H1 (cell line): ENCODE data around the gene KANTR. TPM values are rescaled to one million over a fixed set of nuclear protein-coding genes. Genes with fewer than 3 reads are reported as not detected.

ENCODE experiments used
- CTCF ChIA-PET: fragments of 300-600 bp; sonication (Branson Sonifier 250); formaldehyde crosslinking; loops from one replicate; lab custom pipeline; 2021; ENCODE audit not compliant: partially characterized antibody; lab: Charles Lee
- POLR2A ChIA-PET: fragments of 300-600 bp; sonication (Branson Sonifier 250); formaldehyde crosslinking; loops from one replicate; lab custom pipeline; 2021; ENCODE audit warnings: inconsistent platforms; ENCODE audit not compliant: partially characterized antibody; lab: Charles Lee
- DNase-seq, 2 experiments: peaks; one replicate each; pipeline versions ENCODE4 v3.0.0 to v3.0.0-alpha.2; 2010 to 2022; ENCODE audit warnings: low spot score in 2 of 2, low read depth in 1 of 2, mixed read lengths in 1 of 2
- FAIRE-seq: peaks from 2 replicates; lab custom pipeline; 2011; peaks lifted over from hg19 to GRCh38; lab: Jason Lieb, UNC
- H2AFZ ChIP-seq: 2 replicates; pipeline ENCODE4 v1.8.1; 2012; ENCODE audit warnings: low read length, inconsistent platforms
- H2AK5ac ChIP-seq: 2 replicates; pipeline ENCODE4 v1.6.1; 2013; ENCODE audit warnings: low read depth, low read length
- H2BK120ac ChIP-seq: replicated peaks from 2 replicates; pipeline ENCODE3; 2013; ENCODE audit warnings: low read depth, low read length, inconsistent platforms
- H2BK12ac ChIP-seq: 2 replicates; pipeline ENCODE4 v1.6.1; 2013; ENCODE audit warnings: low read depth, low read length
- H2BK15ac ChIP-seq: 2 replicates; pipeline ENCODE4 v1.6.1; 2013; ENCODE audit warnings: low read length
- H2BK20ac ChIP-seq: 2 replicates; pipeline ENCODE4 v1.6.1; 2013; ENCODE audit warnings: low read length
- H2BK5ac ChIP-seq: 2 replicates; pipeline ENCODE4 v1.6.1; 2013; ENCODE audit warnings: low read depth, low read length
- H3K14ac ChIP-seq: 2 replicates; pipeline ENCODE4 v1.6.1; 2013; ENCODE audit warnings: inconsistent platforms; ENCODE audit not compliant: insufficient read length
- H3K18ac ChIP-seq: 2 replicates; pipeline ENCODE4 v1.6.1; 2013; ENCODE audit warnings: low read length; ENCODE audit errors: extremely low read depth
- H3K23ac ChIP-seq: 2 replicates; pipeline ENCODE4 v1.6.1; 2013; ENCODE audit warnings: inconsistent platforms; ENCODE audit not compliant: insufficient read length
- H3K23me2 ChIP-seq: 2 replicates; pipeline ENCODE4 v1.6.1; 2013; ENCODE audit warnings: low read depth, low read length
- H3K27ac ChIP-seq: 2 replicates; pipeline ENCODE4 v1.6.1; 2011; ENCODE audit warnings: low read depth, low read length, inconsistent platforms
- H3K27me3 ChIP-seq, 4 experiments: replicated peaks in 1 of 4; 1 replicate in 1 of 4; 2 replicates in 3 of 4; pipeline versions ENCODE4 v1.6.1 to v1.8.1; 2011 to 2013; ENCODE audit warnings: low read length in 3 of 4, mild to moderate bottlenecking in 3 of 4, inconsistent platforms in 2 of 4, mixed read lengths in 2 of 4, moderate library complexity in 1 of 4; ENCODE audit not compliant: control insufficient read depth in 3 of 4, insufficient read depth in 3 of 4; ENCODE audit errors: extremely low read depth in 1 of 4
- H3K36me3 ChIP-seq, 4 experiments: 2 replicates each; pipeline versions ENCODE4 v1.6.1 to v1.8.1; 2011 to 2013; ENCODE audit warnings: mild to moderate bottlenecking in 4 of 4, low read length in 3 of 4, moderate library complexity in 2 of 4, control low read depth in 1 of 4, inconsistent platforms in 1 of 4; ENCODE audit not compliant: insufficient read depth in 4 of 4, control insufficient read depth in 2 of 4
- H3K4ac ChIP-seq: replicated peaks from 2 replicates; pipeline ENCODE3; 2013; ENCODE audit warnings: low read length, low read depth, mixed read lengths, inconsistent platforms; ENCODE audit not compliant: insufficient read length
- H3K4me1 ChIP-seq, 4 experiments: replicated peaks in 1 of 4; 1 replicate in 1 of 4; 2 replicates in 3 of 4; pipeline versions ENCODE4 v1.6.1 to v1.8.1; 2011 to 2013; ENCODE audit warnings: low read length in 3 of 4, inconsistent platforms in 2 of 4, mixed read lengths in 1 of 4; ENCODE audit not compliant: insufficient read depth in 4 of 4, control insufficient read depth in 3 of 4
- H3K4me2 ChIP-seq, 2 experiments: 2 replicates each; pipeline versions ENCODE4 v1.6.1 to v1.8.1; 2011 to 2013; ENCODE audit warnings: low read depth in 2 of 2, low read length in 2 of 2, control low read depth in 1 of 2, inconsistent platforms in 1 of 2, mild to moderate bottlenecking in 1 of 2; ENCODE audit not compliant: insufficient read depth in 1 of 2
- H3K4me3 ChIP-seq, 4 experiments: fragments of 200-600, 300-600 bp in 1 of 4; sonication (generic), shearing (Covaris generic), sonication (Bioruptor Twin) in 1 of 4; 2 replicates each; pipeline versions ENCODE4 v1.5.1 to v1.8.1; 2011 to 2016; ENCODE audit warnings: low read length in 4 of 4, low read depth in 3 of 4, control low read depth in 2 of 4, inconsistent platforms in 2 of 4, mild to moderate bottlenecking in 2 of 4, mixed read lengths in 1 of 4, moderate library complexity in 1 of 4; ENCODE audit not compliant: insufficient read depth in 2 of 4; ENCODE audit errors: extremely low read depth in 1 of 4
- H3K56ac ChIP-seq: replicated peaks from 2 replicates; pipeline ENCODE3; 2013; ENCODE audit warnings: low read depth, mild to moderate bottlenecking, mixed read lengths, low read length, inconsistent platforms; ENCODE audit not compliant: insufficient read length
- H3K79me1 ChIP-seq: 2 replicates; pipeline ENCODE4 v1.6.1; 2013; ENCODE audit warnings: low read depth, low read length, control low read depth
- H3K79me2 ChIP-seq, 2 experiments: 2 replicates each; pipeline versions ENCODE4 v1.6.1 to v1.8.1; 2012 to 2013; ENCODE audit warnings: low read length in 2 of 2, mild to moderate bottlenecking in 2 of 2, inconsistent platforms in 1 of 2; ENCODE audit not compliant: insufficient read depth in 2 of 2, control insufficient read depth in 1 of 2
- H3K9ac ChIP-seq, 4 experiments: replicated peaks in 1 of 4; 1 replicate in 1 of 4; 2 replicates in 3 of 4; pipeline versions ENCODE4 v1.6.1 to v1.8.1; 2011 to 2013; ENCODE audit warnings: low read depth in 3 of 4, low read length in 3 of 4, control low read depth in 2 of 4, mild to moderate bottlenecking in 2 of 4, moderate library complexity in 2 of 4, inconsistent platforms in 1 of 4; ENCODE audit errors: extremely low read depth in 1 of 4
- H3K9me3 ChIP-seq, 2 experiments: 2 replicates each; pipeline versions ENCODE4 v1.6.1 to v1.8.1; 2012 to 2013; ENCODE audit warnings: mild to moderate bottlenecking in 2 of 2, moderate library complexity in 2 of 2, control low read depth in 1 of 2, inconsistent platforms in 1 of 2, low read depth in 1 of 2, low read length in 1 of 2, mixed read lengths in 1 of 2; ENCODE audit not compliant: insufficient read depth in 2 of 2
- H4K20me1 ChIP-seq, 2 experiments: replicated peaks in 1 of 2; 2 replicates each; pipeline versions ENCODE3 to v1.8.1; 2011 to 2013; ENCODE audit warnings: inconsistent platforms in 2 of 2, low read length in 2 of 2, mild to moderate bottlenecking in 1 of 2; ENCODE audit not compliant: insufficient read depth in 2 of 2, control insufficient read depth in 1 of 2
- H4K5ac ChIP-seq: 2 replicates; pipeline ENCODE4 v1.6.1; 2013; ENCODE audit warnings: low read length, low read depth, mixed read lengths, inconsistent platforms; ENCODE audit not compliant: insufficient read length
- H4K8ac ChIP-seq: 2 replicates; pipeline ENCODE4 v1.8.0; 2013; ENCODE audit warnings: mild to moderate bottlenecking, moderate library complexity, low read length, inconsistent platforms; ENCODE audit not compliant: insufficient read depth; ENCODE audit errors: extremely low read depth
- H4K91ac ChIP-seq: replicated peaks from 2 replicates; pipeline ENCODE3; 2013; ENCODE audit warnings: low read length, mixed read lengths, inconsistent platforms; ENCODE audit not compliant: insufficient read length
- ATF2 ChIP-seq: IDR thresholded peaks from 2 replicates; pipeline ENCODE4 v1.6.1; 2012; ENCODE audit warnings: low read length, inconsistent platforms
- BRCA1 ChIP-seq: IDR thresholded peaks from 2 replicates; pipeline ENCODE4 v1.6.1; 2012; ENCODE audit warnings: low read depth, low read length, improper control_type of control experiment
- CBX5 ChIP-seq: fragments of 300-800, 300-1000 bp; sonication (generic); IDR thresholded peaks from 2 replicates; pipeline ENCODE4 v1.7.1; 2016; ENCODE audit warnings: antibody characterized with exemption, low read length, low read depth
- CREB1 ChIP-seq: IDR thresholded peaks from 2 replicates; pipeline ENCODE4 v1.6.1; 2012; ENCODE audit warnings: inconsistent platforms
- POU5F1 ChIP-seq: IDR thresholded peaks from 2 replicates; pipeline ENCODE4 v1.6.1; 2011; ENCODE audit warnings: low read depth, mild to moderate bottlenecking, low read length, moderate library complexity
- RBBP5 ChIP-seq: IDR thresholded peaks from 2 replicates; pipeline ENCODE4 v1.7.1; 2012; ENCODE audit warnings: low read depth, mild to moderate bottlenecking, inconsistent platforms, low read length, moderate library complexity, borderline replicate concordance
- SIN3A ChIP-seq, 2 experiments: IDR thresholded peaks in 1 of 2; conservative IDR thresholded peaks in 1 of 2; 2 replicates each; pipeline ENCODE4 v1.6.1; 2011 to 2012; ENCODE audit warnings: low read length in 2 of 2, improper control_type of control experiment in 1 of 2, low read depth in 1 of 2, mild to moderate bottlenecking in 1 of 2
- SRF ChIP-seq: IDR thresholded peaks from 2 replicates; pipeline ENCODE4 v1.6.1; 2011; ENCODE audit warnings: mild to moderate bottlenecking, low read depth, low read length, moderate library complexity
- WGBS, 2 experiments: shearing (Covaris generic) in 1 of 2; methylation state at CpG; one replicate each; pipeline versions ENCODE4 v1.1.6 to v1.1.7; 2013 to 2015; ENCODE audit warnings: low lambda C conversion rate in 2 of 2, mixed read lengths in 2 of 2, inconsistent platforms in 1 of 2, low coverage in 1 of 2, missing lambda C conversion rate in 1 of 2; ENCODE audit not compliant: insufficient replicate concordance in 2 of 2, insufficient coverage in 1 of 2, insufficient read length in 1 of 2; ENCODE audit errors: extremely low coverage in 1 of 2, missing lambda C conversion rate in 1 of 2; 5-methylcytosine and 5-hydroxymethylcytosine counted together
- polyA plus RNA-seq, 7 experiments: library from polyadenylated mRNA; depleted of rRNA in 3 of 7; stranded (reverse) in 5 of 7; unstranded in 2 of 7; fragments of >200 nt in 5 of 7; fragments of 200-250 nt in 2 of 7; gene quantifications; 1 replicate in 5 of 7; 2 replicates in 1 of 7; 4 replicates in 1 of 7; pipeline versions ENCODE4 v1.2.1 to v1.2.3, GENCODE V29; 2011 to 2013; ENCODE audit warnings: missing spikeins in 2 of 7, mixed read lengths in 2 of 7
- total RNA-seq: library from RNA; stranded (reverse); fragmentation: NEBNext Ultra II Directional; extraction: Animal tissue kit (Norgen Biotek cat#: 25700); gene quantifications from 2 replicates; pipeline ENCODE4 v1.2.1, GENCODE V29; 2021

KANTR gene
- total and polyA plus RNA-seq, 2 of the 8 experiments (the other 6 are each of a cell fraction or from before 2014, with no cell fraction given) = 7.7 to 9.5 TPM

GRCh38 chrX:53065104-53065503 is 28.8 kb upstream of the KANTR start:
- H3K4me3 ChIP-seq = no peak overlapping the region
- H2AK5ac ChIP-seq = no peak overlapping the region
- H2BK15ac ChIP-seq = no peak overlapping the region
- no peak for FAIRE-seq
- no peak overlapping the region for H3K4ac ChIP-seq
- no peak overlapping the region for H2BK20ac ChIP-seq
- H2AFZ ChIP-seq = no peak overlapping the region
- no peaks in the 10 kb centered on the region for H3K23me2 ChIP-seq
- ChIA-PET CTCF (interaction anchor here (1.2 kb wide), 1 partner anchor 46 kb away, joined by 4 read pairs; no protein-coding TSS in a partner anchor), POLR2A (no interaction called here)
- no peaks in the 10 kb centered on the region for H3K79me1 ChIP-seq
- no peak overlapping the region for H4K5ac ChIP-seq
- no peak overlapping the region for H3K18ac ChIP-seq
- H3K4me1 ChIP-seq = no peaks in the 10 kb centered on the region
- no peaks in the 10 kb centered on the region for H4K20me1 ChIP-seq
- no peak overlapping the region for H2BK120ac ChIP-seq
- H2BK12ac ChIP-seq = no peak overlapping the region
- no peak for TF ChIP-seq BRCA1
- TF ChIP-seq RBBP5 = no peak
- TF ChIP-seq SIN3A (conservative IDR thresholded peaks at IDR 0.05 in 1 of 2, IDR thresholded peaks at IDR 0.05 in 1 of 2; ENCODE audit: low read depth in 1 of 2, low read length in 2 of 2) = no peak
- TF ChIP-seq CREB1 = no peak
- TF ChIP-seq POU5F1 = no peak
- TF ChIP-seq SRF = no peak
- TF ChIP-seq ATF2 = no peak
- TF ChIP-seq CBX5 = no peak
- no peak overlapping the region for H2BK5ac ChIP-seq
- H3K14ac ChIP-seq = no peak overlapping the region
- H3K23ac ChIP-seq = no peak overlapping the region
- no peaks in the 10 kb centered on the region for H3K9me3 ChIP-seq
- H3K27me3 ChIP-seq = no peaks in the 10 kb centered on the region
- H3K56ac ChIP-seq = no peak overlapping the region
- no peak overlapping the region for H3K27ac ChIP-seq
- 89% methylated on average over 1 of the region's 1 CpG; no CpG with 5 or more reads in 1 of the 2 experiments for WGBS, 2 experiments
- H3K79me2 ChIP-seq = no peaks in the 10 kb centered on the region
- H4K91ac ChIP-seq = no peak overlapping the region
- DNase-seq = no peak
- H4K8ac ChIP-seq = no peak overlapping the region
- no peaks in the 10 kb centered on the region for H3K36me3 ChIP-seq
- no peak overlapping the region for H3K9ac ChIP-seq
- H3K4me2 ChIP-seq = no peak overlapping the region
